ENCODE measurements around the gene OR13C4.

GRCh38 chr9:104514901-104515300 is 12.1 kb downstream of the OR13C4 start:
- TF ChIP-seq EZH2phosphoT487 (IDR thresholded peaks at IDR 0.05; ENCODE audit: insufficient read depth, low read depth) (no peak), EZH2 (IDR thresholded peaks at IDR 0.05; ENCODE audit: insufficient read depth, poor library complexity, severe bottlenecking) (no peak)
